Hepatocyte (in vitro differentiated cells): Measurements from ENCODE around the gene SLC22A7.

Experiments
- CTCF ChIP-seq: fragments of 200-600 bp; sonication (generic); IDR thresholded peaks from 2 replicates; pipeline ENCODE4 v1.5.1; 2016; ENCODE audit warnings: antibody characterized with exemption, mild to moderate bottlenecking; ENCODE audit not compliant: poor library complexity
- EZH2 ChIP-seq: fragments of 200-600 bp; sonication (generic); IDR thresholded peaks from 2 replicates; pipeline ENCODE4 v1.6.1; 2016; ENCODE audit warnings: antibody characterized with exemption, mild to moderate bottlenecking, borderline replicate concordance
- EZH2phosphoT487 ChIP-seq: fragments of 200-600 bp; sonication (generic); IDR thresholded peaks from one replicate; pipeline ENCODE4 v1.6.1; 2018; ENCODE audit warnings: antibody characterized with exemption, mild to moderate bottlenecking, low read depth, moderate library complexity; ENCODE audit not compliant: unreplicated experiment, severe bottlenecking

GRCh38 chr6:43328528-43328927 lies 30.5 kb downstream of the SLC22A7 start:
- TF ChIP-seq CTCF (no peak), EZH2phosphoT487 (no peak), EZH2 (no peak)
